Dendritic cell treated with granulocyte-macrophage colony-stimulating factor and Interleukin-4, amounts not matched to agents 40 ng/mL and 50 ng/mL, for 4 days (primary cell): ENCODE data around the gene ANAPC2.

Source experiments
- H3K27ac Mint-ChIP-seq: one replicate; pipeline ENCODE4 v1.8.0; 2022; ENCODE audit warnings: mild to moderate bottlenecking, mixed read lengths
- H3K27me3 Mint-ChIP-seq: one replicate; pipeline ENCODE4 v1.8.0; 2022; ENCODE audit warnings: mild to moderate bottlenecking, mixed read lengths
- H3K36me3 Mint-ChIP-seq: one replicate; pipeline ENCODE4 v1.8.0; 2022; ENCODE audit warnings: low read depth, mixed read lengths
- H3K4me1 Mint-ChIP-seq: one replicate; pipeline ENCODE4 v1.8.0; 2022; ENCODE audit warnings: low read depth, mixed read lengths
- H3K4me3 Mint-ChIP-seq: one replicate; pipeline ENCODE4 v1.8.0; 2022; ENCODE audit warnings: mild to moderate bottlenecking, moderate library complexity, mixed read lengths
- H3K9me3 Mint-ChIP-seq: one replicate; pipeline ENCODE4 v1.8.0; 2022; ENCODE audit warnings: mixed read lengths
- intact Hi-C: fragments of 100-400 bp; cut with micrococcal nuclease; formaldehyde crosslinking; loops from one replicate; pipeline ENCODE4 v1.15.0; 2022

The ANAPC2 gene

GRCh38 chr9:137213160-137214060, 25.1 kb upstream of the ANAPC2 start:
- Mint-ChIP-seq H3K27me3 (no peaks in the 10 kb centered on the region), H3K27ac (no peak overlapping the region), H3K4me3 (no peak overlapping the region), H3K36me3 (peaks cover 87% of the 10 kb centered on the region), H3K9me3 (no peaks in the 10 kb centered on the region), H3K4me1 (peaks cover 29% of the 10 kb centered on the region)
- intact Hi-C loops, result no loop called here

- peaks cover 23% of the 10 kb centered on the region for H3K4me1 Mint-ChIP-seq
- H3K36me3 Mint-ChIP-seq, result peaks cover 90% of the 10 kb centered on the region
- no peak overlapping the region for H3K4me3 Mint-ChIP-seq
- intact Hi-C loops, result no loop called here
- H3K9me3 Mint-ChIP-seq, result no peaks in the 10 kb centered on the region
- H3K27ac Mint-ChIP-seq, result no peak overlapping the region
- no peaks in the 10 kb centered on the region for H3K27me3 Mint-ChIP-seq
These were observed 24.2 kb upstream of the ANAPC2 start for GRCh38 chr9:137212520-137212919.

- H3K4me3 Mint-ChIP-seq, result no peak overlapping the region
- intact Hi-C loops, result no loop called here
- no peaks in the 10 kb centered on the region for H3K27me3 Mint-ChIP-seq
- H3K27ac Mint-ChIP-seq, result peak overlapping the region; percentile 35
- H3K4me1 Mint-ChIP-seq, result peaks cover 26% of the 10 kb centered on the region
- peaks cover 90% of the 10 kb centered on the region for H3K36me3 Mint-ChIP-seq
- H3K9me3 Mint-ChIP-seq, result no peaks in the 10 kb centered on the region
These were observed 23.2 kb upstream of the ANAPC2 start for GRCh38 chr9:137211532-137211931.

GRCh38 chr9:137206602-137207001, 18.2 kb upstream of the ANAPC2 start:
- H3K36me3 Mint-ChIP-seq, result peaks cover 66% of the 10 kb centered on the region
- intact Hi-C loops, result no loop called here
- peak overlapping the region; percentile 96 for H3K27ac Mint-ChIP-seq
- H3K27me3 Mint-ChIP-seq, result no peaks in the 10 kb centered on the region
- peaks cover 58% of the 10 kb centered on the region for H3K4me1 Mint-ChIP-seq
- H3K4me3 Mint-ChIP-seq, result peak overlapping the region; percentile 97
- no peaks in the 10 kb centered on the region for H3K9me3 Mint-ChIP-seq

GRCh38 chr9:137205126-137206069, 17.0 kb upstream of the ANAPC2 start, which contains the start of the genes NDOR1 and TMEM203:
Gene NDOR1 (plus strand): TSS chr9:137205700. CDS start chr9:137205778, 78 bp downstream.
Gene TMEM203 (minus strand): TSS chr9:137205648. CDS start chr9:137205414, 234 bp downstream.
- Mint-ChIP-seq H3K9me3 (no peaks in the 10 kb centered on the region), H3K27ac (peak within 1 kb of the TSS; percentile 96), H3K27me3 (no peaks in the 10 kb centered on the region), H3K4me1 (peaks cover 57% of the 10 kb centered on the region), H3K4me3 (peak within 1 kb of the TSS; percentile 97), H3K36me3 (peaks cover 59% of the 10 kb centered on the region)
- intact Hi-C loops, result loop anchor here (1.0 to 2.0 kb wide), 2 partner anchors 17 kb away; partner anchors contain the start of genes ANAPC2, RNF208 and SSNA1

- intact Hi-C loops, result loop anchor here (1.0 to 2.0 kb wide), 2 partner anchors 16 to 18 kb away; partner anchors contain the start of genes ANAPC2, RNF208 and SSNA1
- Mint-ChIP-seq H3K4me3 (peak overlapping the region; percentile 97), H3K4me1 (peaks cover 58% of the 10 kb centered on the region), H3K27ac (peak overlapping the region; percentile 96), H3K36me3 (peaks cover 55% of the 10 kb centered on the region), H3K27me3 (no peaks in the 10 kb centered on the region), H3K9me3 (no peaks in the 10 kb centered on the region)
These were observed 16.4 kb upstream of the ANAPC2 start for GRCh38 chr9:137204731-137205125.

- Mint-ChIP-seq H3K27me3 (no peaks in the 10 kb centered on the region), H3K36me3 (peaks cover 48% of the 10 kb centered on the region), H3K9me3 (no peaks in the 10 kb centered on the region), H3K4me3 (peak overlapping the region; percentile 4), H3K4me1 (peaks cover 75% of the 10 kb centered on the region), H3K27ac (peak overlapping the region; percentile 94)
- intact Hi-C loops, result no loop called here
These were observed 14.6 kb upstream of the ANAPC2 start for GRCh38 chr9:137202966-137203365.

GRCh38 chr9:137201205-137201868, 13.0 kb upstream of the ANAPC2 start:
- H3K27me3 Mint-ChIP-seq, result no peaks in the 10 kb centered on the region
- intact Hi-C loops, result no loop called here
- no peaks in the 10 kb centered on the region for H3K9me3 Mint-ChIP-seq
- H3K4me1 Mint-ChIP-seq, result peaks cover 76% of the 10 kb centered on the region
- peaks cover 41% of the 10 kb centered on the region for H3K36me3 Mint-ChIP-seq
- peak overlapping the region; percentile 78 for H3K4me3 Mint-ChIP-seq
- peak overlapping the region; percentile 94 for H3K27ac Mint-ChIP-seq

GRCh38 chr9:137200311-137201204, 12.2 kb upstream of the ANAPC2 start, which contains the start of gene TPRN:
Gene TPRN (minus strand): TSS chr9:137200741. CDS start chr9:137200711, 30 bp downstream.
- Mint-ChIP-seq H3K4me1 (peaks cover 71% of the 10 kb centered on the region), H3K9me3 (no peaks in the 10 kb centered on the region), H3K4me3 (peak within 1 kb of the TSS; percentile 86), H3K36me3 (peaks cover 41% of the 10 kb centered on the region), H3K27me3 (no peaks in the 10 kb centered on the region), H3K27ac (peak within 1 kb of the TSS; percentile 94)
- intact Hi-C loops, result no loop called here

GRCh38 chr9:137199411-137200121, 11.2 kb upstream of the ANAPC2 start:
- Mint-ChIP-seq H3K4me3 (peak overlapping the region; percentile 86), H3K27me3 (no peaks in the 10 kb centered on the region), H3K4me1 (peaks cover 73% of the 10 kb centered on the region), H3K27ac (peak overlapping the region; percentile 74), H3K9me3 (no peaks in the 10 kb centered on the region), H3K36me3 (peaks cover 40% of the 10 kb centered on the region)
- intact Hi-C loops, result no loop called here

- Mint-ChIP-seq H3K27ac (peak overlapping the region; percentile 74), H3K4me3 (peak overlapping the region; percentile 86), H3K9me3 (no peaks in the 10 kb centered on the region), H3K36me3 (peaks cover 40% of the 10 kb centered on the region), H3K27me3 (no peaks in the 10 kb centered on the region), H3K4me1 (peaks cover 68% of the 10 kb centered on the region)
- intact Hi-C loops, result no loop called here
These were observed 10.5 kb upstream of the ANAPC2 start for GRCh38 chr9:137198902-137199283.
